GM19240 (cell line): ENCODE results near the gene PDGFA.

Source experiments
- DNase-seq: peaks from one replicate; pipeline ENCODE4 v3.0.0; 2011; ENCODE audit warnings: low spot score; ENCODE audit not compliant: insufficient read length

PDGFA gene

DNA sequence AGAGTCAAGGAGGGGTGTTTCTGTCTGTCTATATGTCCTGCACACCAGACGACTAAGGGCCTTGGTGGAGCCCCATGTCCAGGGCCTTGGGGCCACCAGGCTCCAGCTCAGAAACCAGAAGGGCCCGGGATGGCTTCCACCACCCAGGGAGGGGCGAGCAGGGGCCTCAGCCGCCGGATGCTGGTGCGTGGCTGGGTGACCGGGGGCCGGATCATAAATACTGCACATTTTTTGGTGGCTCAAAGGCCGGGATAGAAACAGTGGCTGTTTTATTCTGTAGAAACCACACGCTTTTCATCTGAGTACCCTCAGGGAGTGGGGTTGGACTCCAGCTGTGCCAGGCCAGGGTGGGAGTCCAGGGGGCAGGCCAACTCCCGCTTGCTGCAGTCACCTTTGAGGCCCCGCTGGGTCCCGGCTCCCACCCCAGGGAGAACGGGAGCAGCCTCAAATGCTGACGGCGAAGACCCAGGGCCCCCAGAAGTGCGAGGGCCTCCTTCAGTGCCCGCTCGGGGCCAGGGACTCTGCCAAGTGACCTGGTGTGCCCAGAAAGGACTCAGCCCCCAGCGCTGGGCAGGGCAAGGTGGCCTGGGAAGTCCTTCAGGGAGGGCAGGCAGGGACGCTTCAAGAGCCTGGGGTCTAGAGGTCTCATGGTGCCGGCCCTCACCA is 28.2 kb downstream of the PDGFA start:
- DNase-seq, result no peak

DNA sequence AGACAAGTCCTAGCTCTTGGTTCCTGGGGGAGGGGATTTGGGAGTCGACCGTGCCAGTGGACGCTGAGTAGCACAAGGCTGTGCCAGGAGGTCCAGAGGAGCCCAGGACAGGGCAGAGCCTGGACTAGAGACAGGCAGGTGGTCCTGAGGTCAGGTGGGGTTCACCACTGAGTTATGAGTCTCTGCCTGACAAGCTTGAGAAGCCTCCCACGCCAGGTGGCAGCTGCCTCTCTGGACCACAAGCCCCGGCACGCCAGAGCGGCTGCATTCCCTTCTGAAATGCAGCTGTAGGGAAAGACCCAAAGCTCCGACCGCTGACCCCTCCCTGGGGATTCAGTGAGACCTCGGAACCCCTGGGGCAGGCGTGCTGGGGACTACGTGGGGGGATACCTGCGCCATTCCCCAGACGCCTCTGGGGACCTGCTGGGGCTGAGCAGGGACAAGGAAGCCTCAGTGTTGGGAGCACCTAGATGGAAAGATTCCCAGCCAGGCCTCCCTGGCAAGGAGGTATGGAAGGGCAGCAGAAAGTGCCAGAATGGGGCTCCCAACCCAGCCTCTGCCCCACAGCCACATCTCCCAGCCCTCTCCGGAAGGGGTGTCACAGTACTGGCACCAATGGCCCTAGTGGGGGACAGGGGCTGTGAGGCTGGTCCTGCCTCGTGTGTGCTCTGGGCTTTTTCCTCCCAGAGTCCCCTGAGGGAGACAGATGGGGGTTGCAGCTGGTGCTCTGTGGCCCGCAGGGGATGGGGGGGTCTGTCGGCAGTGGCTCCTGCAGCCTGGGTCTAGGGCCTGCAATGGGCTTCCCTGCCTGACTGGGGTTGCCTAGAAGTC is 29.0 kb downstream of the PDGFA start:
- DNase-seq, result no peak

GRCh38 chr7:489876-490275 is 29.8 kb downstream of the PDGFA start:
- DNase-seq, result no peak

- DNase-seq, result no peak
These were observed 33.4 kb downstream of the PDGFA start for GRCh38 chr7:486216-486743.

DNA sequence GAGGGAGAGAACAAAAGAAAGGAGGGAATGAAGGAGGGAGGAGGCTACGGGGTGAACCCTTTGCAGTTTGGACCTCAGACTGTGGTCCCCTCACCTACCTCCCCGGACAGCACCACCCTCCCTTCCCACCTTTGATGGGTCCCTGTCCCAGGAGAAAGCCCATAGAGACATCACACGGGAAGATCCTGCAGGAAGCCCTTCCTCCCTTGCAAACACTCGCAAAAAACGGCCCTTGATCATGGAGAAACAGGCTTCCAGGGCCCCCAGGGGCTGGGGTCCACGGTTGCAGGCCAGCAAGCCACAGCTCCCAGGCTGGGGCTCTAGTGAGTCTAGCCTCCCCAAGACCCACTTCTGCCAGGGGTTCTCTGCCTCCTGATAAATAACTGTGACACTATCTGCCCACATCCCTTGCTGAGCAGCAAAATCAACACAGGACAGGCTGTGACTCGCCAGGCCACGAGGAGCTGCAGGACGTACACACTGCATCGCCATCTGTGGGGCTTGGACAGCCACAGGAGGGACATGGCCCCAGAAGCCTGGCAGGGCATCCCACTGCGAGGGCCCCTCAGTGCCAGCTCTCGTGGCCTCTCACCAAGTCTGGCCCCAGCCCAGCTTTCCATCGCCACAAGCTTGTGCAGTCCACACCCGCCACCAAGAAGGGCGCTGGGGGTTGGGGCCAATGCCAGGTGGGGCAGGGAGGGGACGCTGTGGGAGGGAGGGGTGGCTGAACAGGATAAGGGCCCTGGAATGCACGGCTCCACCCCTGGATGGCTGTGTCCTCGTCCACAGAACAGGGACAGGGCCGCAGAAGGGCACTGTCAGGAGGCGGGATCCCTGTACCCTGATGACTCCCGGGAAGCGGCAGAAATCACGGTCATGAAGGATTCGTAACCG is 34.2 kb downstream of the PDGFA start:
- DNase-seq, result no peak

- no peak for DNase-seq
These were observed 35.1 kb downstream of the PDGFA start for GRCh38 chr7:484356-485101.

DNA sequence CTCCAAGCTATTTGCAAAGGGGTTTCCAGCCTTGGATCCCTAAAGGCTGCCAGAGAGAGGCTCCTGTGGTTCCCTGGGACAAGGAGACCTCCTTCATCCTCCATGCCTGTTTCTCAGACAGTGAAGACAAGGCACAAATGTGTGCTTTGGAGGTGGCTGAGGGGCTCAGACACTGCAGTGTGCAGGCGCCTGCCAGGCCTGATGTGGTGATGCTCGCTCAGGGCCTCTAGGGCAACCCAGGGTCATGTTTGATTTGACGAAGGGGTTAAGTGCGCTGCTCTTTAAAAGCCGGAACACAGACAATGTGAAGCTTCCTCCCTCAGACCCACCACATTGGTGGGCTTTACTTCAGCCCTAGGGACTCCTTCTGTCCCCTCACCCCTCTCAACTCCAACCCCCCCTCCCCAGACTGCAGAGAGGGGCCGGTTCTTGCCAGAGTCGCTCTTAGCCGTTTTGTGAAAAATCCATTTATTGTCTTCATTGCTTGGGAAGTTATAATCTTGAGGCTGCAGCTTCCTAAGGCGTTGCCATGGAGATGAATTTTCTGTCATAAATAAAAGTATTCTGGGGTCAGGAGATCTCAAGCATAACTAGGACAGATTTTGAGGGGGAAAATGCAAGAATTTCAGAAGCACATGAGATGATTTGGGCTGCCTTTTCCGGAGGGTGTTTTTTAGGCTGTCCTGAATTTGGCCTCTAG is 35.8 kb downstream of the PDGFA start:
- no peak for DNase-seq

DNA sequence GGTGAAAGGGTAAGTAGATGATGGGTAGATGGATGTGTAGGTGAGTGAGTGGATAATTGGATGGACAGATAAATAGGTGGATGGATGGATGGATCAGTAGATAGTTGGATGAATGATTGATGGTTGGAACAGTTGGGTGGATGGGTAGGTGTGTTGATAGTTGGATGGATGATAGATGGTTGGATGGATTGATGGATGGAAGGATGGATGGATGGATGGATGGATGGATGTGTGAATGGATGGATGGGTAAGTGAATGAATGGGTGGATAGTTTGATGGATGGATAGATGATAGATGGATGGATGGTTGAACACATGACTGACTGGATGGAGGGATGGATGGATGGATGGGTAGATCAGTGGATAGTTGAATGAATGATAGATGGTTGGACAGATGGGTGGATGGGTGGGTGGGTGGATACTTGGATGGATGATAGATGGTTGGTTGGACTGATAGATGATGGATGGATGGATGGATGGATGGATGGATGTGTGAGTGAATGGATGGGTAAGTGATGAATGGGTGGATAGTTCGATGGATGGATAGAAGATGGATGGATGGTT is 37.0 kb downstream of the PDGFA start:
- no peak for DNase-seq

- no peak for DNase-seq
These were observed 38.3 kb downstream of the PDGFA start for GRCh38 chr7:481219-481930.

DNA sequence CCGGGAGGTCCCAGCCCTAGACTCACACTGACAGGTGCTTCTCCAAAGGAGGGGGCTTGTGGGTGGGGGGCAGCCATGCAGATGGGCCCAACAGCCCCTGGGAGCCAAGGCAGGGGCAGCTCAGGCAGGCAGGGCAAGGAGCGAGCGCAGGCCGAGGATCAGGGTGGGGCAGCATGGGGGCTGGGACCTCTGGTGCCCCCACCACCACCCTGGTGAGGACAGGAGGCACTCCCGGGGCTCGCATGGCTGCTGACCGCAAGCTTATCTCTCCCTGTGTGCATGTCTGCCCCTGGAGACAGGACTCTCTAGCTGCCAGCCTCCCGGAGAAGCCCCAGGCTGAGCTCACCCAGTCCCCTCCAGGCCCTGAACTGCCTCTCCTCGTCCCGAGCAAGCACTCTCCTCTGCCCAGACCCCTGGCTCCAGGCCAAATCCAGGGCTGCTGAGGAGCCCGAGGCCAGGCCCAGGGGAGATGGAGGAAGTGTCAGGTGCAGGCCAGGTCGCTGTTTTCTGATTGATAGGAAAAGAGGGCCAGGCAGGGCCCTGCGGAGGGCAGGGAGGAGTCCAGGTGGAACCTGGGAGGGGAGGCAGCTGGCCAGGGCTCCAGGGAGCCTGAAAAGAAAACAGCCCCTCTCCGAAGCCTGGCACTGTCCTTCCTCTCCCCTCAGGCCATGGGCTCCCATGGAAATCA is 39.0 kb downstream of the PDGFA start:
- no peak for DNase-seq

DNA sequence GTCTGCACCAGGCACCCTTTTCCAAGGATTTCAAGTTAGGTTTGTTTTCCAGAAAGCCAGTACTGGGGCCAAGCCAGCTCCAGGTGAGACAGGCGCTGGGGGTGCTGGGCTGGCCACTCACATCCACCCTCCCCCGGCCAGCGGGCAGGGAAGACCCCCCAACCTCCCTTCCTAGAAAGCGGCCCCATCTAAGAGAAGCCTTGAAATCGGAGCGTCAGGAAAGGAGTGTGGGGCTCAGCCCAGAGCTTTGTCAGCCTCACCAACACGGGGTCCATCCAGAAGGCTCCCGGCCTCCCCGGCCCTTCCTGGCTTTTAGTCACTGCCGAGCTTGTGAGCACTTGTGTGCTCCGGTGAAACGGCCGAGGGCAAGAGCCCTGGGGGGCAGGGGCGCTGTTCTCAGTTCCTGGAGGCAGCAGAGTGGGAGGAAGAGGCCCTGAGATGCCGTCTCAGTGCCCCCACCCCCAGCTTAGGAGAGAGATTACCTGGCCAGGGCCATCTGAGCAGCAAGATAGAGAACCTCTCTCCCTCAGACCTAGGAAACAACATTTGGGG is 39.6 kb downstream of the PDGFA start:
- no peak for DNase-seq

DNA sequence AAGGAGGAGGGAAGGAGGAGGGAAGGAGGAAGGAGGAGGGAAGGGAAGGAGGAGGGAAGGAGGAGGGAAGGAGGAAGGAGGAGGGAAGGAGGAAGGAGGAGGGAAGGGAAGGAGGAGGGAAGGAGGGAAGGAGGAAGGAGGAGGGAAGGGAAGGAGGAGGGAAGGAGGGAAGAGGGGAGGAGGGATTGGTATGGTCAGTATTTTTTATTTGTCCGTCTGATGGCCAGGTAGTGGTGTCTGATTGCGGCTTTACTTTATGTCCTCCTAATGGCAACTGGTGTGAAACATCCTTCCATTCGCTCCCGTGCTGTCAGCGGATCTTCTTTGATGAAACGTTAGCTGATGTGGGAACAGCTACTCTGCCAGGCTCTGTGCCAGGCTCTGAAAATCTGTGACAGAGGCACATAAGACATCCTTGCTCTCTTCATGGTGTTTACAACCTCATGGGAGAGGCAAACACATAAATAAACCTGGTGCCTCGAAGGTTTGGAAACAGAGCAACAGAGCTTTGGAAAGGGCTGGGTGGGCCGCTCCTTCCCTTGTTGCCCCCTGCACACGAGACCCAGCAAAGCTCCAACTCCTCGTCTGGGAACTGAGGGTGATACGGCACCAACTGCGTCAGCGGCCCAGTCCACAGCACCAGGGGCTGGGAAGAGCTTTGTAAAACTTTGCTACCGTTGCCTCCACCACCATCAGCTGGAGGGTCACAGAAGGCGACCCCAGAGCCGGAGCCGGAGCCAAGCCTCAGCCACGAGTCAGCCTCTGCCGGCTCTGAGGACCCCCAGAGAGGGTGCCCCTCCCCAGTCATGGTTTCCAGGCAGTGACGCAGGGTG is 40.3 kb downstream of the PDGFA start:
- DNase-seq, result no peak

- no peak for DNase-seq
These were observed 41.9 kb downstream of the PDGFA start for GRCh38 chr7:477626-478220.

DNA sequence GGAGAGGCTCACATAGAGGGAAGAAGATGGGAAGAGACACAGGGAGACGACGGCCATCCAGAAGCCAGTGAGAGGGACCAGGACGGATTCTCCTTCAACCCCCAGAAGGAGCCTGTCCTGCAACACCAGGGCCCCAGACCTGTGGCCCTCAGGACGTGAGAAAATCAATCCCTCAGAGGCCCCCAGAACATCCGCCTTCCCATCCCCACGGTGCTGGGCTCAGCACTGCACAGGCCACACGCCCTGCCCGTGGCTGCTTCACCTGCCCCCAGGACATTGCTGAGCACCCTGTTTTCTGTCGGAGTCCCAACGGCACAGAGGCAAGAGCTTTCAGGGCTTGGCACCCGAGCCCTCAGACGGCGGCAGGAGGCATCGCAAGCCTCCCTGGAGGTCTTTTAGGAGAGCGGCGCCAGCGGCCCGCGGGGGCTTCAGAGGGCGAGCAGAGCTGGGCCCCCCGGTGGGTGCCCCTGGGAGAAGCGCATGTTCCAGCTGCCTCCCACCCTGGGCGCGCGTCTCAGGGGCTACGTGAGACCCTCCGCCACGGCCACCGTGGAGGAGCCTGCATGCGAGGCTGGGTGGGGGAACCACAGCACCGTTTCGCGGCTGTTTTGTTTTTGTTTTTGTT is 42.8 kb downstream of the PDGFA start:
- DNase-seq, result no peak

GRCh38 chr7:475951-476441 is 43.6 kb downstream of the PDGFA start:
- DNase-seq, result no peak

GRCh38 chr7:475425-475728 is 44.3 kb downstream of the PDGFA start:
- no peak for DNase-seq
